ENCODE results near the gene TPCN2. TPM values are rescaled to one million over a fixed set of nuclear protein-coding genes. Genes with fewer than 3 reads are reported as not detected.

Gene TPCN2
- total and polyA plus RNA-seq, 9 of the 15 experiments (the other 6 are each of a cell fraction or from before 2014, with no cell fraction given) = 0.66 to 10.2 (median 4.6) TPM

GRCh38 chr11:69035946-69036340 is 12.8 kb upstream of the TPCN2 start:
- CTCF ChIA-PET (ENCODE audit: low intra/inter-chr PET ratio) = no interaction called here
- WGBS (ENCODE audit: insufficient coverage, low coverage, missing lambda C conversion rate) = 13% methylated on average over 11 of the region's 11 CpGs

More at GRCh38 chr11:69035946-69036340, 12.8 kb upstream of the TPCN2 start:
- H3K9ac ChIP-seq (ENCODE audit: insufficient read depth in 1 of 2, low read depth in 2 of 2, low read length in 2 of 2) = no peak overlapping the region
- H3K4me1 ChIP-seq (replicated peaks in 1 of 2; ENCODE audit: control insufficient read depth in 2 of 2, insufficient read depth in 2 of 2, low read length in 2 of 2) = peaks cover 0 to 4% of the 10 kb centered on the region in 2 experiments; a peak in 1 of 5 replicates
- ATAC-seq (no peak), DNase-seq (ENCODE audit: extremely low read depth in 1 of 4, low spot score in 3 of 4) (no peak), FAIRE-seq (no peak)
- POLR2A ChIA-PET = no interaction called here
- no peak overlapping the region for H3K4me2 ChIP-seq (ENCODE audit: insufficient read depth, low read length)
- in situ Hi-C loops (cut with MboI) = no loop called here
- no peak overlapping the region for H3K27ac ChIP-seq (ENCODE audit: extremely low read depth, low read depth, low read length)
- no peak overlapping the region for H3K4me3 ChIP-seq
- no peaks in the 10 kb centered on the region for H3K36me3 ChIP-seq (ENCODE audit: control insufficient read depth, insufficient read depth, low read length)
- 0 out of 2 replicates have a peak, but pooled peaks cover 8% of the 10 kb centered on the region for H4K20me1 ChIP-seq (replicated peaks; ENCODE audit: control insufficient read depth, insufficient read depth, low read length)
- peaks cover 27 to 66% of the 10 kb centered on the region in 2 experiments for H3K27me3 ChIP-seq (ENCODE audit: control insufficient read depth in 2 of 2, insufficient read depth in 2 of 2, low read length in 2 of 2)
- intact Hi-C loops (cut with micrococcal nuclease) = no loop called here
- no peaks in the 10 kb centered on the region for H3K79me2 ChIP-seq (ENCODE audit: control insufficient read depth, insufficient read depth, low read length)
- no peaks in the 10 kb centered on the region for H3K9me3 ChIP-seq (replicated peaks; ENCODE audit: control insufficient read depth, insufficient read depth, low read depth, low read length)
- TF ChIP-seq ELF2 (CRISPR knock-in tag; IDR thresholded peaks at IDR 0.05) = no peak
- TF ChIP-seq, protein P1, sequence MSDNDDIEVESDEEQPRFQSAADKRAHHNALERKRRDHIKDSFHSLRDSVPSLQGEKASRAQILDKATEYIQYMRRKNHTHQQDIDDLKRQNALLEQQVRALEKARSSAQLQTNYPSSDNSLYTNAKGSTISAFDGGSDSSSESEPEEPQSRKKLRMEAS (CRISPR knock-in tag; IDR thresholded peaks at IDR 0.05) = no peak
- TF ChIP-seq ZBTB2 (IDR thresholded peaks at IDR 0.05) = no peak
- no peak for TF ChIP-seq CREB1 (IDR thresholded peaks at IDR 0.05)
- TF ChIP-seq CREB1 (CRISPR knock-in tag; IDR thresholded peaks at IDR 0.05) = no peak
- TF ChIP-seq RBM15 (IDR thresholded peaks at IDR 0.05; ENCODE audit: insufficient read depth, low read length) = no peak
- TF ChIP-seq CBX3 (IDR thresholded peaks at IDR 0.05; ENCODE audit: borderline replicate concordance in 1 of 2, low read length in 2 of 2) = no peak
- TF ChIP-seq SAP30 (IDR thresholded peaks at IDR 0.05; ENCODE audit: borderline replicate concordance, insufficient read depth, low read depth, low read length, poor library complexity, severe bottlenecking) = no peak
- no peak for TF ChIP-seq CREB5 (CRISPR knock-in tag; IDR thresholded peaks at IDR 0.05)
- TF ChIP-seq CBX2 (IDR thresholded peaks at IDR 0.05; ENCODE audit: insufficient read depth, low read length, poor library complexity, severe bottlenecking) = no peak
- no peak for TF ChIP-seq ZNF134 (CRISPR knock-in tag; conservative IDR thresholded peaks at IDR 0.05)
- TF ChIP-seq ETS1 (conservative IDR thresholded peaks at IDR 0.05; ENCODE audit: control insufficient read depth, low read depth, low read length) = no peak
- no peak for TF ChIP-seq KLF6 (CRISPR knock-in tag; IDR thresholded peaks at IDR 0.05; ENCODE audit: borderline replicate concordance)
- TF ChIP-seq JUNB (CRISPR knock-in tag; conservative IDR thresholded peaks at IDR 0.05) = no peak
- no peak for TF ChIP-seq HMG20B (CRISPR knock-in tag; IDR thresholded peaks at IDR 0.05)
- H2AFZ ChIP-seq (ENCODE audit: low read depth, low read length) = no peak overlapping the region
- BruUV-seq (replicated peaks) = no TSS peak
- no peaks in the 10 kb centered on the region for H3K9me1 ChIP-seq (ENCODE audit: control insufficient read depth, insufficient read depth, low read length)

Data from K562 (cell line).